Loucy (cell line): ENCODE results near the gene OR13A1.

ENCODE experiments used
- EZH2phosphoT487 ChIP-seq: fragments of 200-600 bp; IDR thresholded peaks from 2 replicates; pipeline ENCODE4 v1.6.1; 2018; ENCODE audit warnings: antibody characterized with exemption, mild to moderate bottlenecking, moderate library complexity, borderline replicate concordance
- TF ChIP-seq, protein P1 (sequence below): fragments of 200-600 bp; sonication (generic); conservative IDR thresholded peaks from 2 replicates; pipeline ENCODE4 v1.5.1; 2014; ENCODE audit warnings: mild to moderate bottlenecking, antibody characterized with exemption, low read length

- TF ChIP-seq, protein P1, sequence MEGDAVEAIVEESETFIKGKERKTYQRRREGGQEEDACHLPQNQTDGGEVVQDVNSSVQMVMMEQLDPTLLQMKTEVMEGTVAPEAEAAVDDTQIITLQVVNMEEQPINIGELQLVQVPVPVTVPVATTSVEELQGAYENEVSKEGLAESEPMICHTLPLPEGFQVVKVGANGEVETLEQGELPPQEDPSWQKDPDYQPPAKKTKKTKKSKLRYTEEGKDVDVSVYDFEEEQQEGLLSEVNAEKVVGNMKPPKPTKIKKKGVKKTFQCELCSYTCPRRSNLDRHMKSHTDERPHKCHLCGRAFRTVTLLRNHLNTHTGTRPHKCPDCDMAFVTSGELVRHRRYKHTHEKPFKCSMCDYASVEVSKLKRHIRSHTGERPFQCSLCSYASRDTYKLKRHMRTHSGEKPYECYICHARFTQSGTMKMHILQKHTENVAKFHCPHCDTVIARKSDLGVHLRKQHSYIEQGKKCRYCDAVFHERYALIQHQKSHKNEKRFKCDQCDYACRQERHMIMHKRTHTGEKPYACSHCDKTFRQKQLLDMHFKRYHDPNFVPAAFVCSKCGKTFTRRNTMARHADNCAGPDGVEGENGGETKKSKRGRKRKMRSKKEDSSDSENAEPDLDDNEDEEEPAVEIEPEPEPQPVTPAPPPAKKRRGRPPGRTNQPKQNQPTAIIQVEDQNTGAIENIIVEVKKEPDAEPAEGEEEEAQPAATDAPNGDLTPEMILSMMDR = no peak
- TF ChIP-seq EZH2phosphoT487 = no peak
These were observed 28.4 kb downstream of the OR13A1 start for GRCh38 chr10:45286980-45287379.
